Measurements from ENCODE around the gene BEST2. TPM values are rescaled to one million over a fixed set of nuclear protein-coding genes. Genes with fewer than 3 reads are reported as not detected.

BEST2 gene
- total RNA-seq = 0.39 TPM in 1 of 2 replicates, not detected in the other

DNA sequence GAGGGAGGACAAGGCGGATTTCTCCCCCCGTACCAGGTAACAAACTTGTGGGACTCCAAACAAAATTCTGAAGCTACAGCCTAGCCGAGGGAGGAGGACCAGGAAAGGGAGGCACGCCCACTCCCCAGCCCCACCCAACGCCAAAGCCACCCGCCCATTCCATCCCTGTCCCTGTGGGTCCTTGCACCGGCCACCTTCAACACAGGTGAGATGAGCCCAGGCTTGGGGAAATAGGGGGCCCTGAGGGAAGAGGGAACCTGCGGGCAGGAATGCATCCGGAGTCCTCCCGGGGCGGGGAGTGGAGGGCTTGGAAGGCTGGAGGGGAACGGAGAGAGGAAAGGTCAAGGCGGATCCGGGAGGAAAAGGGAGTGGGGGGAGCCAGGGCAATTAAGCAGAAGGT lies at the start of gene BEST2:
TSS of gene BEST2 (plus strand) at position 157 of the 400 bp plus-strand sequence. CDS start 802 bp downstream, outside the sequence.

DNA sequence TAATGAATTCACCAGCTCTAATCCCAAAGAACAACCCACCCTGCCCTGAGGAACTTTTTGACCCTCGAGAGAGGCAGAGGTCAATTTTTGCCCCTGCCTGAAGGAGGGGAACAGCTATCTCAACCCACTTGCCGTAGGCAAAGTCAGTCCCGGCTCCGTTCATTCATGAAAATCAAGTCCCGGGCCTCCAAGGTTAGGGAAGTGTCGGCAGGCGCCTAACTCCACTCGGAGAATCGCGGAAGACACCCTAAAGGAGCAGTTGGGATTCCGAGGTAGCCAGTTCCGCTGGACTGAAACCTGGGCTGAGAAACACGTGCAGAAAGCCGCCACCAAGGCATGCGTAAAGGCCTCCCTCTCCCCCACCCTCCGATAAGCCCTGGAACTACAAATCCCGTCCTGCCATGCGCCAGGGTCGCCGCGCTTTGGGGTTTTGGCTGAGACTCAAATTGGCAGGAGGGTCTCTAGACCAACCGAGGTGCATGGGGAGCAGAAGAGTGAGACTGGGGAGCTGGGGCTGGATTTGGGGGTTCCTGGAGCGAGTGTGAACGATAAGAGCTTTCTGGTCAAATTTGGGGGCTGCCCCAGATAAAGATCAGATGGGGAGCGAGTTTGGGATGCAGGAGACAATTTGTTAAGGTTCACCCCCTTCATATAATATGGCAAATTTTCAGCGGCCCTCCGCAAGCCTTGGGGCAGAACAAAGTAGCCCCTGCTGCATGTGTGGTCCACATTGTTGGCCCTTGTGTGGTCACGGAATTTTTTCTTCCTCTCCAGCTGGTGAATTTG lies 27.8 kb upstream of the BEST2 start, which contains the start of gene TNPO2:
TSS of gene TNPO2 (minus strand) at position 292 of the 786 bp plus-strand sequence. CDS start 2,955 bp downstream, outside the sequence.

DNA sequence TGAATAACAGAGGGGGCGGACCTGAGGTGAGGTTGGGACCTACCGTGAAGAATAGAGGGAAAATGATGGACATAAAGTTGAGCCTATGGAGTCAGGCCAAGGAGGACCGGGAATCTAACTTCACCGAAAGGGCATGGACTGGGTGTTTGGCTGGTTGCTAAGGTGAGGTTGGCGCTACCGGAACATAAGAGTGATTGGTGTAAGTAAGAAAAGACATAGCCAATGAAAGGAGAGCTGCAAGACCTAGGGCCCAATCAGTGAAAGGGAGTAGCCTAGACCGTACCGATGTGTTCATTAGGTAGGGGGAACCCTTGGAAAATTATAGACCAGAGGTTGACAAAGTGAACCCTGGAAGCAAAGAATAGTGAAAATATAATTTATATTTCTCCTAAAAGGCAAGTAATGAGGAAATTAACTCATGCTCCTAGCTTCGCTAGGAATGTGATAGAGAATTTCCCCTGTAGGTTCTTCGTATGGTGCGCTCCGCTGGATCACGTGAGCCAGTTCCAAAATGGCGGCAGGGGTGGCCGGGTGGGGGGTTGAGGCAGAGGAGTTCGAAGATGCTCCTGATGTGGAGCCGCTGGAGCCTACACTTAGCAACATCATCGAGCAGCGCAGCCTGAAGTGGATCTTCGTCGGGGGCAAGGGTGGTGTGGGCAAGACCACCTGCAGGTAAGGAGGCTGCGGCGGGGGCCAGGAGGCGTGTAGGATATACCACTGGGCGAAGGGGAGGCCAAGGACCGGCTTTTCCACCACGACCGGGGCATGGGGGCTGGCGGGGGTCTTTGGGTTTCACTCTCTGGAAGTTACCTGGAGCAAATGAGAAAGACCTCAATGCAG lies 14.4 kb upstream of the BEST2 start, which contains the start of gene GET3:
TSS of gene GET3 (plus strand) at position 503 of the 840 bp plus-strand sequence. CDS start at position 512, 9 bp downstream.

DNA sequence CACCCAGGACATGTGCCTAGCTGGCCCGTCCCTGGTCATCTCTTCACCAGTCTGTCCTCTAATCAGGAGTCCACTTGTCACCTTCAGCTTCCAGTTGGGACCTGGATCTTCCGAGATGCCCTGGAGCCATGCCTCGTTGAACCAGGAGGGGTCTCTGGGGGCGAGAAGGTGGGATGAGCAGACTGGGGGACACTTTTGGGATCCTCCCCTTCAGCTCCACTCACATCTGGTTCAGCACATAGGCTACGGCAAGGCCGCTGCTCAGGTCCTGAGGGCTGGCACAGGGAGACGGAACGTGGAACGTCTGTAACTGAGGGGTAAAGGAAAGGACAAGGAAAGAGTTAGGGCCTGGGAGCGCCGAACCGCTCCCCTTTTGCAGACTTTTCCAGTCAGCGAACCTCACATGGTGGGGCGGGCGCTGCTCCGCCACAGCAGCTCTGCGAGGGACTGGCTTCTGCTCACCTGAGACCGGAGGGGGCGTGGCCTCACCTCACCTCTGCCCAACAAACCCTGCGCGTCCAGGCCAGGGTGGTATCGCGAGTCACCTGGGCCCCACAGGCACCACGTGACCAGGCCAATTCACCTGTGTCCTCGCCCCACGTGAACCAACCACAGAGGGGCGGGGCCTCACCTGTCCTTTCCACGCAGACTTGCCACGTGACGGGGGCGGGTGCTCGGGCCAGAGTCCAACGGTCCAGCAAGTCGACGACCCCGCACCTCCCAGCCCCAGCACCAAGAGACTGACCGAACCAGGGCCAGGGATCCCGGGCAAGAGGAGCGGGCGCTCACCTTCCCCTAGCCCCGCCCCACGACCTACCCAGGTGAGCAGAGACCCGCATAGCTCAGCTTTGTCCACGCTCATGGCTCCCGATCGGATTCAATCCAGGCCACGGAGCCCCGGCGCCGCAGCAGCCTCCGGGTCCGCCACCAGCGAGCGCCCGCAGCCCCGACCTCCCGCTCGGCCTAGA lies 23.3 kb downstream of the BEST2 start, which contains the start of gene HOOK2:
TSS of gene HOOK2 (minus strand) at position 965 of the 968 bp plus-strand sequence. CDS start at position 862, 103 bp downstream.

GRCh38 chr19:12791345-12792050 lies 39.9 kb downstream of the BEST2 start, which contains the start of gene JUNB:
TSS of gene JUNB (plus strand) at chr19:12791486. CDS start at chr19:12791772, 286 bp downstream.

GRCh38 chr19:12801466-12802266 lies 50.1 kb downstream of the BEST2 start, which contains the start of the genes PRDX2 and THSD8:
TSS of gene PRDX2 (minus strand) at chr19:12801800. CDS start at chr19:12801261, 539 bp downstream.
TSS of gene THSD8 (plus strand) at chr19:12802069. CDS start at chr19:12802072, 3 bp downstream.

GRCh38 chr19:12806242-12807081 lies 54.9 kb downstream of the BEST2 start, which contains the start of gene RNASEH2A:
TSS of gene RNASEH2A (plus strand) at chr19:12806584. CDS start at chr19:12806674, 90 bp downstream.

Other genes with a start within 250 kb of the BEST2 start
- 2.6 and 3.9 TPM in 2 replicates for gene ZNF564, start 200.3 kb upstream of the BEST2 start, total RNA-seq
- gene ZNF490, start 141.0 kb upstream of the BEST2 start, total RNA-seq = 2.6 and 5.2 TPM in 2 replicates
- gene ZNF791, start 140.9 kb upstream of the BEST2 start, total RNA-seq = 5.2 and 5.3 TPM in 2 replicates
- 45.4 and 59.0 TPM in 2 replicates for gene MAN2B1, start 85.0 kb upstream of the BEST2 start, total RNA-seq
- 5.1 and 11.3 TPM in 2 replicates for gene WDR83, start 85.0 kb upstream of the BEST2 start, total RNA-seq
- gene DHPS, start 69.9 kb upstream of the BEST2 start, total RNA-seq = 70.4 and 110 TPM in 2 replicates
- gene GNG14, start 63.8 kb upstream of the BEST2 start, total RNA-seq = not detected in 2 replicates
- 15.1 and 17.9 TPM in 2 replicates for gene FBXW9, start 55.2 kb upstream of the BEST2 start, total RNA-seq
- 20.5 and 26.8 TPM in 2 replicates for gene TNPO2, start 27.9 kb upstream of the BEST2 start, total RNA-seq
- gene TRIR, start 17.1 kb upstream of the BEST2 start, total RNA-seq = 272 and 389 TPM in 2 replicates
- 79.1 and 99.4 TPM in 2 replicates for gene GET3, start 14.3 kb upstream of the BEST2 start, total RNA-seq
- 30.8 and 32.7 TPM in 2 replicates for gene HOOK2, start 23.8 kb downstream of the BEST2 start, total RNA-seq
- gene JUNB, start 39.7 kb downstream of the BEST2 start, total RNA-seq = 369 and 618 TPM in 2 replicates
- gene PRDX2, start 50.0 kb downstream of the BEST2 start, total RNA-seq = 260 and 355 TPM in 2 replicates
- gene THSD8, start 50.3 kb downstream of the BEST2 start, total RNA-seq = not detected in 2 replicates
- gene RNASEH2A, start 54.8 kb downstream of the BEST2 start, total RNA-seq = 26.7 and 51.0 TPM in 2 replicates
- not detected in 2 replicates for gene RTBDN, start 82.8 kb downstream of the BEST2 start, total RNA-seq
- 0.08 and 0.78 TPM in 2 replicates for gene MAST1, start 86.7 kb downstream of the BEST2 start, total RNA-seq
- gene DNASE2, start 129.7 kb downstream of the BEST2 start, total RNA-seq = 35.8 and 48.5 TPM in 2 replicates
- gene KLF1, start 135.4 kb downstream of the BEST2 start, total RNA-seq = not detected in 2 replicates
- 30.6 and 39.4 TPM in 2 replicates for gene GCDH, start 139.4 kb downstream of the BEST2 start, total RNA-seq
- 0.08 and 0.23 TPM in 2 replicates for gene SYCE2, start 167.5 kb downstream of the BEST2 start, total RNA-seq
- gene FARSA, start 181.9 kb downstream of the BEST2 start, total RNA-seq = 66.7 and 87.1 TPM in 2 replicates
- gene CALR, start 186.8 kb downstream of the BEST2 start, total RNA-seq = 1,822 and 2,213 TPM in 2 replicates
- 117 and 122 TPM in 2 replicates for gene RAD23A, start 194.1 kb downstream of the BEST2 start, total RNA-seq
- 65.8 and 102 TPM in 2 replicates for gene GADD45GIP1, start 205.4 kb downstream of the BEST2 start, total RNA-seq
- not detected in 2 replicates for gene DAND5, start 217.8 kb downstream of the BEST2 start, total RNA-seq
- 16.7 and 18.9 TPM in 2 replicates for gene NFIX, start 243.7 kb downstream of the BEST2 start, total RNA-seq